Islet of Langerhans (tissue), 1 donor: Measurements from ENCODE around the gene RIPOR3.
"Not testable (repeated sequence)": the region's sequence is repeated elsewhere in the genome, so short reads cannot be mapped to it uniquely, and the experiment has no call there.

Experiments
- FAIRE-seq: peaks from one replicate; lab custom pipeline; 2011; peaks lifted over from hg19 to GRCh38; lab: Jason Lieb, UNC

Gene RIPOR3

DNA sequence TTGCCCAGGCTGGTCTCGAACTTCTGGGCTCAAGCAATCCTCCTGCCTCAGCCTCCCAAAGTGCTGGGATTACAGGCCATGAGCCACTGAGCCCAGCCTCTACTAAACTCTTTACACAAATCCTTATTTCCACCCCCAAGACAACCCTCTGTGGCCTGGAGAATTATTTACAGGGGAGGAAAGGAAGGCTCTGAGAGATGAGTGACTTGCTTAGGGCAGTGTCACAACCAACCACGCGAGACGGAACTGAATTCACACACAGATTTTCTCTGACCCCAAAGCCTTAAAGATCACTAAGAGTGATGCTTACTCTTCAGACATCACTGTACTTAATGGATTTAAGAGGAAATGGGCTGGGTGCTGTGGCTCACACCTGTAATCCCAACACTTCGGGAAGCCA, 86.2 kb downstream of the RIPOR3 start:
- no peak for FAIRE-seq

GRCh38 chr20:50604451-50604850, 86.9 kb downstream of the RIPOR3 start:
- FAIRE-seq = no peak

DNA sequence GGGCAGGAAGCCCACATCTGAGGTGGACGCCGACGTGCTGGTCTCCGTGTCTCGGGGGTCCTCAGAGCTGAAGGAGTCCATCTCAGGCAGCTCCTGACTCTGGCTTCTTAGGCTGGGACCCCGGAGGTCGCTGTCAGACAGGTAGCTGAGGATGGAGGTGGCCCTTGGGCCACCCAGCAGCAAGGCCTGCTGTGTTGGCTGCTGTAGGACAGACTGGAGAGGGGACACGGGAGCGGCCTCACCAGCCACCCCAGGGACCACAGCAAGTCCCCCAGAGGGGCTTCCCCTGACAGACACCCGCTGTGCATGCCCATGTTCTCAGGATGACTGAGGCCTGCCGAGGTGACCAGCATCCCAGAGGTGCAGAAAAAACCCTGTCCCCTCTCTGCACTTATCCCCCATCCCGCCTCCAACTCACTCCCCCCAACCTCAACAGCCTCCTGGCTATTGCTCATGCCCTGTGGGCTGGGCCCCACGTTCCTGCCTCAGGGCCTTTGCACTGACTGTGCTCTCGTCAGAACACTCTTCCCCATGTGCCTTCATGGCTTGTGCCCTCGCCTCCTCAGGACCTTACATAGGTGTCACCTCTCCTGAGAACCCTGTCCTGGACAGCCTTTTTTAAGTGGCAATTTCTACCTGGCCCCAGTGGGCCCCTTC, 88.8 kb downstream of the RIPOR3 start:
- FAIRE-seq = no peak

DNA sequence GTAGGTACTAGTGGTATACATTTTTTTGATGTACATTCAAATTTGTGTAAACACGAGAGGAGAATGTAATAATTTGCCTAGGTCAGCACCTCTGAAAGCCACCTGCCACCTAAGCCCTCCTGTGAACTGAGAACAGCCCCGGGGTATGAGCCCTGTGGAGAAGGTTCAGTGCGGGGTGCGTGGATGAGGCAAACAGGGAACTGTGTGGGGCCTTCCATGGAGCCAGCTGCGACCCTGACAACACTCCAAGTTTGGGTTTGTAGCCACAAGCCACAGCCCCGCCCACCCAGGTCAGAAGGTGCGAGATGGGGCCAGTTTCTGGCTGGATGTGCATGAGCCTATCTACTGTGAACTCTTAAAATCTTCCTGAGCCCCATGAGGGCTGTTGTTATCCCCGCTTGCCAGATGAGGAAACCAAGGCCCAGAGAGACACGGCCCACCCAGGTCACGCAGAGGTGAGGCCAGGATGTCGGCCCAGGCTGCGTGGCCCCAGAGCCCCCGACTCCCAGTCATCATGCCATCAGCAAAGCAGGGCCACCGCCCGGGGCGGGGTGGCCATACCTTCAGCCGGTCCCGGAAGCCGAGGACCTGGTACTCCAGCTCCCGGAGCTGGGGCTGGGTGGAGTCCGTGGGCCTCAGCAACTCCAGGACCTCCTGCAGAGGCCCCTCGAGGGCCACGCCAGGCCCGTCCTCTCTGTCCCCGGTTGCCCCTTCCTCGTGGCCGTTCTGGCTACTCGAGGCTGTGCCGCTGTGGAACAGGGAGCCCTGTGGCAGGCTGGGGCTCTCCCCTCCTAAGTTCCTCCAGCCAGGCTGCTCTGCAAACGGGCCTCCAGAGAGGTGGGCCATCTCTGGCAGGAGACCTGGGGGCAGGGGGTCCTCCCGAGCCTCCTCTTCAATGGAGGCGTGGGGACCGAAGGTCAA, 89.6 kb downstream of the RIPOR3 start:
- FAIRE-seq = no peak

- no peak for FAIRE-seq
Observed at GRCh38 chr20:50600281-50600895, 91.0 kb downstream of the RIPOR3 start.

- not testable (repeated sequence) for FAIRE-seq
Observed at GRCh38 chr20:50598768-50599167, 92.6 kb downstream of the RIPOR3 start.

- FAIRE-seq = no peak
Observed at GRCh38 chr20:50598074-50598473, 93.3 kb downstream of the RIPOR3 start.

GRCh38 chr20:50597406-50597969, 93.9 kb downstream of the RIPOR3 start:
- no peak for FAIRE-seq

- no peak for FAIRE-seq
Observed at GRCh38 chr20:50596694-50597021, 94.7 kb downstream of the RIPOR3 start.

DNA sequence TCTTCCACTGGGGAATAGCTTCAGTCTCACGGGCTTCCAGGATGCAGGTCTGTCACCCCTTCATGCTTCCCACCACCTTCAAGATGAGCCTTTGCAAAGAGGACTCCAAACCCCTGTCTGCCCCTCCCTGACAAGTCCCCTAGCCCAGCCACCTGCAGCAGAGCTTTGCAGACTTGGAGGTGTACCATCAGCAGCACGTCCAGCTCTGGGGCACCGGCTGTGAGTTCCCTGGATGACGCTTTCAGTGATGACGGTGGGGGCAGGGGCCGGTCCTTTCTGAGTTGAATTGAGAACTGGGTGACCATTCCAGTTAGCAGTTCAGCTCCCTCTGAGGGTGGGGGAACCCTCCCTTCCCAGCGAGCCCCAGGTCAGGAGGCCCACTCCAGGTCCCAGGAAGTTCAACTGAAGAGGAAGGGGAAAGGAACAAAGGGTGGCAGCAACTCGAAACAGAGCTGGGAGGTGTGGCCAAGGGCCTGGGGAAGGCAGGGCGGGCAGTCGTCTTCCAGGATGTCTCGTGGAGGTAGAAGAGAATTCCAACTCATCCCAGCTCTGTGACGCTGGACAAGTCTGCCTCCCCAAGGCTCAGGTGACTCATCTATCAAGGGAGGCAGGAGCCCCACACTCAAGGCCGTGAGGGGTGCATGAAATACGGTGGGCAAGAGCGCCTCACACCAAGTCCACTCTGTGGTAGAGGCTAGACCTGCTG, 95.2 kb downstream of the RIPOR3 start:
- no peak for FAIRE-seq

DNA sequence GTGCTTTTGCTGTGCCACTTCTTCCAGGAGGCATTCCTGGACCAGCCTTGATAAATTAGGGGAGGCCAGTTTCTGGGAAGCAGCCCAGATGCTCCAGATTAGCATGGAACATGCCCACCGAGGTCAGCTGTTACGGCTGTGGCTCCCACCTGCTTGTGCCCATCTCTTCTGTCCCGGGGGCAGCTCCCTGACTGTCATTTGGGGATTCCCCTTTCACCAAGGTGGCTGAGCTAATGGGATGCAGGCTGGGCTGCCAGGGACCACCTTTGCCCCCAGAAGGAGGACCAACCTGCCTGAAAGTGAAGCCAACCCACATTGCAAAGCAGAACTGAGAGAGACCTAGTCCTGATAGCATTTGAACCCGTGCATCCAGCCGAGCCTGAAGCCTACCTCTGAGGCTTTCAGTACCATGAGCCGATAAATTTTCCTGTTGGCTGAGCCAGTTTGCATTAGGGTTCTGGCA, 95.9 kb downstream of the RIPOR3 start:
- FAIRE-seq = no peak

DNA sequence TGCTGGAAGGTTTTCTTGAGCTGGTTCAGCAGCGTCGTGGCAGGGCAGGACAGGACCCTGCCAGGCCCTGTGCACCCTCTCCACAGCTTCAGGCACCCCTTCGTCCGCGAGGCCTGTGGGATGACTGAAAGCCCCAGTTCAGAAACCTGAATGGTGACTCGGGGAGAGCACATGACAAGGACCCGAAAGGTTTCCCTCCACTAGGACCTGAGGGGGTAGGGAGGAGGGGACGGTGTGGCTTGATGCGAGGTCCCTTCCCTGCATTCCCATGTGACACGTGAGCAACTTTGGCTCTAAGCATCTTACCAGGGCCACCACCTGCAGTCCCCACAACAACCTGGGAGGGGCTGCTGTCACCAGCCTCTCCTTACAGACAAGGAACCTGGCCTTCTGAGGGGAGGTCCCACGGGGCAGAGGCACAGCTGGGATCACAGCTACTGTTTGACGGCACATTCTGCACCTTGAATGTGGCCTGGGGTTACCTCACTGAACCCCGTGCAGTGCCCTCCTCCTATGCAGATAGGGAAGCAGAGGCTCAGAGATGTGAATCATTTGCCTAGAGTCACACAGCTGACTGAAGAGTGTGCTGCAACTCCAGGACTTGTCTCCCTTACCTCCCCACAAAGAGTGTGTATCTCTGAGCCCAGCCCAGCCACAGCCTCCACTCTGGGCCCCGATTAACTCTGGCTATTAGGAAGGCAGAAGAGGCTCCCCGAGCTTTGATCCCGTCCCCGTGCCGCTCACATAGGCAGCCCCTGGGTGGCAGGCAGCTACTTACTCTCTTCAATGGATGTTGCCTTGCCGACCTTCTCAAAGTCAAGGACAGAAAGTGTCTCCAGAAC, 96.5 kb downstream of the RIPOR3 start:
- no peak for FAIRE-seq

- FAIRE-seq = no peak
Observed at GRCh38 chr20:50594231-50594590, 97.1 kb downstream of the RIPOR3 start.

DNA sequence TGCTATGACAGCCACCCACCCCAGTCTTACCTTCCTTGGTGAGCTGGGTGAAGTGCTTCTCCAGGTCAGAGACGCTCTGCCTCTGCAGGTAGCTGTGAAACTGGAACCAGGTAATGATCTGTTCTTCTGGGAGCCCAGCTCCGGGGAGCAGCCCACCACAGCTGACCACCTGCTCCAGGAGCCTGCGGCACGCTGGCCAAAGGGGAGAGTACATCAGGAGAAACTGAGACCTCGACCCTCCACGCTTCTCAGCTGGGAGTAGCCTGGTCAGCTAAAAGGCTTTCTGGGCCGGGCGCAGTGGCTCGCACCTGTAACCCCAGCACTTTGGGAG, 98.4 kb downstream of the RIPOR3 start:
- FAIRE-seq = no peak

- FAIRE-seq = no peak
Observed at GRCh38 chr20:50592282-50593004, 98.9 kb downstream of the RIPOR3 start.

GRCh38 chr20:50591233-50591852, 100.0 kb downstream of the RIPOR3 start:
- no peak for FAIRE-seq

- FAIRE-seq = no peak
Observed at GRCh38 chr20:50590348-50590664, 101.0 kb downstream of the RIPOR3 start.

DNA sequence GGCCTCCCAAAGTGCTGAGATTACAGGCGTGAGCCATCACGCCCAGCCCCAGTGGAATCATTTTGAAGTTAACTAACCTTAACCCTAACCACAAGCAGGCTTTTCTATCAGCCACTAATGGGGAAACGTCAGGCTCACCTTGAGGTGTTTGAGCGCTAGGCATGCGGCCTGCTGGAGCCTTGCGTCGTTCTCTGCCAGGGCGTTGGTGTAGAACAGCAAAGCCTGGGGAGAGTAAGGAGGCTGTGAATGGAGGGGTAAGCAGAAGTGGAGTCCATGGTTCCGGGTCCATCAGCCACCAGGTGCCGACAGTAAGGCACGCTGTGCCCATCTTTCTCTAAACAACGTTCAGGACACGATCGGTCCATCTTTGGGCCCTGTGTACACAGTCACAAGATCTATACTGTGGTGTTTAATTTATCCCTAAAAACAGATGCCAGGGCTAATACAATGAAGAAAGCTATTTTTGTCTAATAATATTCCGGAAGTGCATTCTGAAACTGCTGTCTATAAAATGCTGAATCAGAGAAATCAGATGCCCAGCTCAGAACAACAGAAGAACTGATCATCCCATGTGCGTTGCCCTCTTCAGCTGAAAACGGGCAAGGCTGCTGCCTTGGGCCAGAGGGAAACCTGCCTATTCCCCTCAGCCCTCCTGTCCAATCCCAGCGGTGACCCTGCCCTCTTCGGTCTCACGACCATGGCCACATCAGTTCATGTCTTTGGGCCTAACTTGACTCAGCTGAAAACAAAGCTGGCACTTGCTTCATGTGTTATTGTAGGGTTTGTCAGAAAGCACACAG, 101.6 kb downstream of the RIPOR3 start:
- FAIRE-seq = no peak

DNA sequence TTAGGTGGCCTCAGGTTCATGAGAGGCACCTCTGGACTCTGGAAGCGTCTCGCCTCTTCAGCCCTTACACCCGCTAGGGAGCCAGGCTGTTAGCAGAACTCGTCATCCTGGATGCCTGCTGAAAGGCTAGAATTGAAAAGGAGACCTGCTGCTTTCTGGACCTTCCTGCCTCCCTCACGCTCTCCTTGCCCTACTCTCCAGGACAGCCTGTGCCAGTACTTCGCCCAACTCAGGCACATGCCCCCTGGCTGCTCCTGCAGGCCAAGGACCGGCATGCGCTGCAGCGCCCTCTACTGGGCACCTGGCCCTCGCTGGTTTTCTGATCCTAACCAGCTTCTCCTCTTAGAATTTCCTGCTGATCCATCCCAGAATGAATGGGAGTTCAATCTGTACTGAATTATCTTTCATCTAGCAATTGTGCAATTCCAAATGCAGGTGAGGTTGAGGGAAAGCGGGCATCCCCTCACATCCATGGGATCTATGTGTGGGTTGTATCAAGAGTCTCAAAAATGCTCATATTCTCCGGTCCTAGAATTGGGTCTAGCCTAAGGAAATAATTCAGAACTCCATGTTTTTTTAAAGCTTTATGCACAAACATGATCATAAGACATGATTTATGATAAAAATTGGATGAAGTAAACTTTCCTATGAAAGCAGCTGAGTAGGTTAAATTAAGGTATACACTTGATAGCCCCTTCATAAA, 103.2 kb downstream of the RIPOR3 start:
- FAIRE-seq = no peak
